HG03196 (cell line): ENCODE data around the gene PDZD4.

Experiments
- ATAC-seq: cut with Tn5 transposase; IDR thresholded peaks from one replicate; pipeline ENCODE4 v1.9.1; 2021; ENCODE audit not compliant: unreplicated experiment

The PDZD4 gene, protein sequence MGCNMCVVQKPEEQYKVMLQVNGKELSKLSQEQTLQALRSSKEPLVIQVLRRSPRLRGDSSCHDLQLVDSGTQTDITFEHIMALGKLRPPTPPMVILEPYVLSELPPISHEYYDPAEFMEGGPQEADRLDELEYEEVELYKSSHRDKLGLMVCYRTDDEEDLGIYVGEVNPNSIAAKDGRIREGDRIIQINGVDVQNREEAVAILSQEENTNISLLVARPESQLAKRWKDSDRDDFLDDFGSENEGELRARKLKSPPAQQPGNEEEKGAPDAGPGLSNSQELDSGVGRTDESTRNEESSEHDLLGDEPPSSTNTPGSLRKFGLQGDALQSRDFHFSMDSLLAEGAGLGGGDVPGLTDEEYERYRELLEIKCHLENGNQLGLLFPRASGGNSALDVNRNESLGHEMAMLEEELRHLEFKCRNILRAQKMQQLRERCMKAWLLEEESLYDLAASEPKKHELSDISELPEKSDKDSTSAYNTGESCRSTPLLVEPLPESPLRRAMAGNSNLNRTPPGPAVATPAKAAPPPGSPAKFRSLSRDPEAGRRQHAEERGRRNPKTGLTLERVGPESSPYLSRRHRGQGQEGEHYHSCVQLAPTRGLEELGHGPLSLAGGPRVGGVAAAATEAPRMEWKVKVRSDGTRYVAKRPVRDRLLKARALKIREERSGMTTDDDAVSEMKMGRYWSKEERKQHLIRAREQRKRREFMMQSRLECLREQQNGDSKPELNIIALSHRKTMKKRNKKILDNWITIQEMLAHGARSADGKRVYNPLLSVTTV

DNA sequence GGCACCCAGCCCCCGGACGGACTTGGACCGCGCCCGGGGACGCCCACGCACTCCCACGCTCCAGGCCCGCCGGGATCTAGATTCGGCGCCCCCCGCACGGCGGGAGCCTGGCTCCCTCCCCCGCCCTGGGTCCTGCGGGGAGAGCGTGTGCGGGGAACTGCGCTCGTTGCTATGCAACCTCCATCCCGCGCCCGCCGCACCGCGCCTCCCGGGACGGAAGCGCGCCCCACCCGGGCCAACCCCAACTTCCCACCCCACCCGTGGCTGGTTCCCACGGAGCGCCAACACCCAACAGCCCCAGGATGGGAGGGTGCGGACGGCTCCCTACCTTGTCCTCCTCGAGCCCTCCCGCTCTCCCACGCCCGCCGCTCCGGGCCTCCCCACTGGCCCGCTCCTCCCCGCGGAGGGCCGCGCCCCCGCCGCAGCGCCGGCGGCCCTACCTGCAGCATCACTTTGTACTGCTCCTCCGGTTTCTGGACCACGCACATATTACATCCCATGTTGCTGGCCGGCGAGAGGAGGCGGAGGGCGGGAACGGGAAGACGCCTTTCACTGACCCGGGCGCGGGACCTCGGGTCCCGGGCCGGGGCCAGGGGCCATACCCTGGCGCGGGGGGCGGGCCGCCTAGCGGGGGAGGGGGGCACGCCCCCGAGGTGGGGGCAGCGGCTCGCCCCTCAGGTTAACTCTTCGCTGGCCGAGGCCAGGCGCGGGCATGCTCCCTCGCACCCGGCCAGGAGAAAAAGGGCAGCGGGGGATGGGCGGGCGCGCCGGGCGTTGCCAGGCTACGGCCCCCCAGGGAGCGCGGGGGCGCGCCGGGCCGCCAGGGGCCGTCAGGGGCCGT, at the start of gene PDZD4:
Gene PDZD4, minus strand, starts transcription at position 746 of the 841 bp plus-strand sequence. Its CDS starts 246 bp downstream, at position 500.
- ATAC-seq = no peak

DNA sequence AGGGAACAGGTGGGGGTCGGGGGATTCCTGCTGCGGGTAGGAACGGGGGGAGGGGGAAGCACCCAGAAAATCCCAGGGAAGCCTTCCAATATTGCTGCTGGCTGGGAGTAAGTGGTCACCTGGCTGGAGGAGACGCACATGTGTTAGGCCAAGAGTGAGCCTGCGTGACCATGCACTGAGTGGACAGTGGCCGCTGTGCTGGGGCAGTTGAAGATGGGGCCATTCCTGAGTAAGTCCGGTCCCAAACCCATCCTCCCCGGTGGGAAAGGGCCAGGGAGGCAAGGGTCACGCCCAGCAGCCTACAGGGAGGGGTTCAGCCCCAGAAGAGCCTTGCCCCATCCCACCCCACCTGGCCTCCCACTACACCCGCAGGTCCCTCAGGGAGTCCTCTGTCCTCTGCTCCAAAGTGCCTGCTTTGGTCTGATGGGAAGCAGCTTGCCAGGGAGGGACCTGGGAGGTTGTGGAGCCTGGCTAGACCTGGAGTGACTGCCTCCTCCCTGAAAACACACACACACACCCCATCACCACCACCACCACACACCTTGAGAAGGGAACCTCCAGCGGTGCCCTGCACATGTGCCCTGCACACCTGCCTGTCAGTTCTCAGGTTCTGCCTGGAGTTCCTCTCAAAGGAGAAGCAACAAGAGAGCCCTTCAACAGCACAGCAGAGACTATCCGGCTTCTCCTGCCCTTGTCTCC, 49.5 kb upstream of the PDZD4 start:
- no peak for ATAC-seq

DNA sequence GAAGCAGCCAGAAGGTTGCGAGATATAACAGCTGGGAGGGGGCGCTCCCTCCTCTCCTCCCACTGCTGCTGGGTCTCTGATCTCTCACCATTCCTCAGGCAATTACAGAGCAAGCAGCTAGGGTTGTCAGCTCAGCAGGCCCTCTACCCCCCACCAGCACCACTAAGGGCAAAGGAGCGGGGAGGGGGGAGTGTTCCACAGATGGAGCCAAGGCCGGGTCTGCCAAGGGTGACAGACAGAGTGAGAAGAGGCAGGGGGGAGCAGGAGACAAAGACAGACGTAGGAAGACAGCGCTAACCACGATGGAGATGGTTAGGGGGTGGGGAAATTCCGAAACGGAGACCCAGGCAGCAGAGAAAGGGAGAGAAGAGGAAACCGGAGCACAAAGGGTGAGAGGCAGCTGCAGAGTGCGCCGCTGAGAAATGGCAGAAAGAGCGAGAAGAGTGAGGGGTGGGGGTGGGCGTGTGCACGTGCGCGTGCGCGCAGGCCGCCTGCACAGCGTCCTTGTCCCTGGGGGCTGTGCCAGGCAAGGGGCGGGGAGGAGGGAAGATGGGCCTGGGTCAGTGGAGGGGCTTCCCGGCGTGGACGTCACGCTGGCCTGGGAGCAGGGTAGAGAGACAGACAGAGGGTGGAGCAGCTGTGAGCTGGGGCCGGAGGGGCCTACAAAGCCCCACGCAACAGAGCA, 48.8 kb upstream of the PDZD4 start:
- ATAC-seq = no peak

DNA sequence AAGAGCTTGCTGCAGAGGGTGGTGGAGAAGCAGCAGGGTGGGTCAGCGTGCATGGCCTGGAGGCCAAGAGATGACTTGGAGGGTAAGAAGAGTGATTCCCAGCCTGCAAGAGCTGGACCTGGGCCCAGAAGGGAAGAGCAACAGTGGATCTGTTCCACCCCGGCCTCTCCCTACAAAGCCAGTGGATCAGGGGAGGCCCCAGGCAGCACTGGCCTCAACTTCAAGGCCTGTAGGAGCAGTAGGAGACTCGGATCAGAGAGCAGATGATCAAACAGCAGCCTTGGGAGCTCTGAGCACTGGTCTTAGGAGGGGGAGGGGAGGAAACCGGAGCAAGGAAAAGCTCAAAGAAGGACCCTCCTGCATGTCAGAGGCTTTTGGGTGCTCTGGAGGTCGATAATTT, 48.0 kb upstream of the PDZD4 start:
- no peak for ATAC-seq

DNA sequence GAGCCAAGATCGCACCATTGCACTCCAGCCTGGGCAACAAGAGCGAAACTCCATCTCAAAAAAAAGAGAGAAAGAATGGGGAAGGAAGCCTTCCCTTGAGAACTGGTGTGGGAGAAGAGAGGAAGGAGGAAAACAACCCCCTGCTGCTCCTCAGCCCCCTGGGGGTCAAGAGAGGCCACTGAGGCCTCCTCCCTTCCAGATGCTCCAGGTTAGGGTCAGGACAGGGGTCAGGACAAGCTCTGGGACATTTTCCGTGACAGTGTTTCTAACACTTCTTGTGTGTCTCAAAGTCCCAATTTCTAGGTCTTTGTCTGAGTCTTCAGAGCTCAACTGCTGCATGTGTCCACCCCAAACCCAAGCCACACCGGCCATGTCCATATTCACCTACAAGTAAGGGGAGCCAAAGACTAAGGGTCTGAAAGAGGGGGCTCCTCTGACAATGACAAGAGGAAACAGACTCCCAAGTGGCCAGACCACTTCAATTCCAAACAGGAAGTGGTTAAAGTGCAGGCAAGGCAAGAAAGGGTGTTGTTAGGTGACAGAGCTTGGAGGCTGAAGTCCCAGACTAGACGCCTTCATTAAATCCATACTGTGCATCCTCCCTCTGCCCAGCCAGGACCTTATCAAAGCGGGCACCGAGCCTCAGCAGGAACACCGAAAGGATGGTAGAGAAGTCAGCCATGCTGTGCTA, 47.4 kb upstream of the PDZD4 start:
- no peak for ATAC-seq

DNA sequence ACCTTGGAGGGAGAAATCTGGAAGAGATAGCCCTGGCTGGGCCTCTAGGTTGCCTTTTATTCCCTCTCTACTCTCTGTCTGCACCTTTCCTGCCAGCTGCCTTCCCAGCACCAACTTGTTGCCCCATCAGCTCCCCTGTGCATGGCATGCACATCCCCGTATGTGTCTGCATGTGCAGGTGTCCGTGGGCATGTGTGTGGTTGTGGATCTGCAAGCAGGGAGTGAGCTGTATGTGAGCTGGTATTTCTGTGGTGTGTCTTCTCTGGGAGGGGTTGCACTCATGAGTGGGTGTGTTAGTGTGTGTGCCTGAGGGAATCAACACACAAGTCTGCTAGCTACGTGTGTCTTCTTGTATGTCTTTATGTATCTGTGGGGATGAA, 45.8 kb upstream of the PDZD4 start:
- no peak for ATAC-seq

DNA sequence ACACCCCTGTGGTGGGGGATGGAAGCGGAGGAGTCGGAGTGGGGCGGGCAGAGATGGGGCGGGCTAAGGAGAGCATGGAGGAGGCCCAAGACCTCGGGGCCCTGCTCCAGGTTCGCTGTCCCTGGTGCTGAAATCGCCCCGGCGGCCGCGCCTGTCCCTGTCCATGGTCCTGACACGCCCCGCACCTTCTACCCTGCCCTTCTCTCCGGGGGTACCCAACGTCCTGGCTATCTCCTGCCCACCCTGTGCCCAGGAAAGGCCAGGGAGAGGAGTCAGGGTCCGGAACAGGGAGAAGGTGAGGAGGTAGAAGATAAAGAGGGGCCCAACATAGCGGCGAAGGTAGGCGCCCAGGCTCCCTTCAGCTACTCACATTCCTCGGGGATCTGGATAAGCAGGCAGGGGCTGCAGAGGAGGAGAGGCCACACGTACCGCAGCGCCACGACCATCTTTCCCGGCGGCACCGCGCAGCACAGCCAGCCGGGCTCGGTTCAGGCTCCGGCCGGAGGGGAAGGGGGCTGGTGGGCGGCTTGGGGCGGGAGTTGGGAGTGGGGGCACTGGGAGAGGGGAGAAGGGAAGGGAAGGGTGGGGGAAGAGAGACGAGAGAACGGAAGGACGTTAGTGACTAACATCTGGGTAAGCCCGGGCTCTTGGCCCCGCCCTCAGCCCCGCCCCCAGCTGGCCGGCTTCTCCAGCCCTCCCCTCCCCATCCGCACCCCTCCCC, 45.2 kb upstream of the PDZD4 start:
- no peak for ATAC-seq

DNA sequence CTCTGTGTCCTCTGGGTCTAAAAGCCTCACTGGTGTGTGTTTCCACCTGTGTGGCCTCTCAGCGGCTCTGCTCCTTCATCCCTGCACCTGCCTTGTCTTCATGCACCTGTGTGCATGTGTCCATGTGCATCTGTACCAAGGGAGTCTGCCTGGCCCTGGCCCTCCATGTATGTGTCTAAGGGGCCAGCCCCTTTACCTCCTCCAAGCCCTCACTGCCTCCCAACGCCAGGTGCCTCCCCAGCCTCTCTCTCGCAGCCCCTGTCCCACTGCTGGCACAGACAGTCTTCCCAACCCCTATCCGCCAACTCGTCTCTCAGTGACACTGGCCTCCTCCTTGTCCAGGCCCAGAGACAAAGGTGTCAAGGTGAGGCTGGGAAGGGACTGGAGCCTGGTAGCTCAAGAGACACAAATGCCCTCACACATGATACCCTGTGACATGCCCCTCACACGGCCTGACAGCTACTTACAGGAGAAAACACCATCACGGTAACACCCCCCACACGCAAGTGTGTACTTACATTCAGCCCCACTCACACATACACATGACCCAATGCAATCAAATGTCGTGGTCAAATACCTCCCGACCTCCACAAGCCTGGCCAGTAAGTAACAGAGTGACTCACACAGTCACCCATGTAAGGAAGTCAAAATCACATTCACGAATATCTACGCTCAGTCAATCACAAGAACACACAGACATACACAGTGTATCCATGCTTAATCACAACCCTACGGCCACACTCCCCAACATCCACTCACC, 44.2 kb upstream of the PDZD4 start:
- ATAC-seq = no peak

DNA sequence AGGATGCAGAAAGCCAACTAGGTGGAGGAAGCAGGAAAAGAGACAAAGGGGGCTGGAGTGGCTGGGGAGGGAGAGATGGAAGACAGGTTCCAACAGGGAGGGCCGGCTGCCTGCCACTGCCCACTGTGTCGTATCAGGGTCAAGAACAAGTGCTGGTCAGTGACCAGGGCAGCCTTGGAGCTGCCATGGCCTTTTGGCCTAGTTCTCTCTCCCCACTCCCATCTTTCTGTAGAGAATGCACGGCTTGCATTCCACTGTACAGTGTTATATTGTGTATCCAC, 43.7 kb upstream of the PDZD4 start:
- no peak for ATAC-seq

DNA sequence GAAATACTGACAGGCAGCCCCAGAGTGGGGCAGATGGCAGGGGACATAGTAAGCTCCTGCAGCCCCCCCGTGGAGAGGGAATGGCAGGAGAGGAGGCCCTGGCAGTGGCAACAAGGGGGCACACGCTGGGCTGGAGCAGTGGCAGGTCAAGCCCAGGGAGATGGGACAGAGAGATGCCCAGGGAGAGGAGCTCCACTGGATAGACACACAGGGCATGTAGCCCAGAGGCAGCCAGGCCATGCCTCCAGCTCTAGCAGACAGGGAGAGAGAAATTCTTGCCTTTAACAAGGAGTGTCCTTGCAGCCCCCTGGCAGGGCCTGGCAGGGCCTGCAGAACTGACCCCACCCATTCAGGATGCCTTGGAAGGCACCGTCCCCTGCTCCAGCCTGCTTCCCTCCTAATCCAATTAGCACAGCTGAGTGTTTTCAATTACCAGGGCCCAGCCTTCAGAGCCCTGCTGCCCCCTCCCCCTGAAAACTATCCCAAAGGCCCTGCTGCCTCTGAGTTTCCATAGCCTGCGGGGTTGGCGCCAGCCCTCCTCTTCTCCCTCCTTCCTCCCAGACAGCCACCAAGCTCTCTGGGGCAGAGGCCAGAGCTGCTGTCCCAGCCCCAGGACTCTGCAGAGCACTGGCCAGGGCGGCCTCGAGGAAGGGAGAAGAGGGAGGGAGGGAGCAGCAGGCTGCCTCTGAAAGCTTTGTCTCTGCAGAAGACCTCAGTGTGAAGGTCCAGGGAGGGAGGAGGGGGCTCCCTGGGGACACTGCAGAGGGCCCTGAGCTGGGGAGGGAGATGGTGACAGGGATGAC, 43.1 kb upstream of the PDZD4 start:
- ATAC-seq = no peak

DNA sequence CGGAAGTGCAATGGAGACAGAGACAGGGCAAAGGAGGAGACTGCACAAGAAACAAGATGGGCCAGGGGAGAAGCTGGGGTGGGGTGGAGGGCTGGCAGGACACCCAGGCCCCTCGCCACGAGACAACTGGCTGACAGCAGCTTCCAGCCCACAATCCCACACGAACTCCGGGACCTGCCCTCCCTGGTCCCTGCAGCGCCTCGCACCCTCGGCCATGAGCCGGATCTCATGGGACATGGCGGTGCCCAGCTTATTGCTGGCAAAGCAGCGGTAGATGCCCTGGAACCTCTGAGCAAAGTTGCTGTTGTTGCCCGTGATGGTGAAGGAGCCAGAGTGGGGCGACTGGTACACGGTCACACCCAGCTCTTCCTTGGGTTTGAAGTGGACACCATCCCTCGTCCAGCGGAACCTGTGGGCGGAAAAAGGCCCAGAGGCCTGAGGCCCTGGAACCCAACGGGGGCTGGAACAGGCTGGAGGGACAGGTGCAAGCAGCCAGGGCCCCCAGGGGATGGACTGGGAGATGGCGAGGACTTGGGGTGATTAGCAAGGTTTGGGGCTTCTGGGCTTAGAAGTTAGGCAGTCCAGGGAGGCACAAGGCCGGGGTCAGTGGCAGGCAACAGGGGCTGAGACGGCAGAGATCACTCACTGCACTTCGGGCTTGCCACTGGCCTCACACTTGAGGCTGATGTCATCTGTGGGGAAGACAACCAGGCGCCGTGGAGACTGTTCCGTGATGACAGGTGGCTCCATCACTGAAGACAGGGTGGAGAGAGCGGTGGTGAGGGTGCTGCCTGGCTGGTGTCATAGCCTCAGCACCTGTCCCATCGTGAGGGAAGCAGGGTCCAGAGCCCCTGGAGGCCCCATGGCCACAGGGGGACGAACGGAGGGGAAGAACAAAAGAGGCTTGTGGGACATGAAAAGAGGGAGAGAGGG, 41.9 kb upstream of the PDZD4 start:
- no peak for ATAC-seq

DNA sequence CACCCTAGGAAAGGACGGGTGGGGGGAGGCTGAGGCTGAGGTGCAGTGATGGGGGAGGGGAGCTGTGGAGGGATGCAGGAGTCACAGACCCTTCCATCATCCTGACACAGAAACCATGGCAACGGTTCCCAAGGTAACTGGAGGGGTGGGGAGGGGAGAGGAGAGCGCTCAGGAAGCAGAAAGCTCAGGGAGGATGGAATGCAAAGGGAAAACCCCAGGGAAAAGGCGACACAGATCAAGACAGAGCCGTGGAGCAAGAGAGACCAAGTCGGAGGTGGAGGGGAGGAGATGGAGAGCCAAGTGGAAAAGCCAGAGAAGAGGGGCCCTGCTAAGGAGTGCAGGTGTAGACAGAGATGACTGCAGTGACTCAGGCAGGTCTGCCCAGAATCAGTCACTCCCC, 41.1 kb upstream of the PDZD4 start:
- ATAC-seq = no peak

DNA sequence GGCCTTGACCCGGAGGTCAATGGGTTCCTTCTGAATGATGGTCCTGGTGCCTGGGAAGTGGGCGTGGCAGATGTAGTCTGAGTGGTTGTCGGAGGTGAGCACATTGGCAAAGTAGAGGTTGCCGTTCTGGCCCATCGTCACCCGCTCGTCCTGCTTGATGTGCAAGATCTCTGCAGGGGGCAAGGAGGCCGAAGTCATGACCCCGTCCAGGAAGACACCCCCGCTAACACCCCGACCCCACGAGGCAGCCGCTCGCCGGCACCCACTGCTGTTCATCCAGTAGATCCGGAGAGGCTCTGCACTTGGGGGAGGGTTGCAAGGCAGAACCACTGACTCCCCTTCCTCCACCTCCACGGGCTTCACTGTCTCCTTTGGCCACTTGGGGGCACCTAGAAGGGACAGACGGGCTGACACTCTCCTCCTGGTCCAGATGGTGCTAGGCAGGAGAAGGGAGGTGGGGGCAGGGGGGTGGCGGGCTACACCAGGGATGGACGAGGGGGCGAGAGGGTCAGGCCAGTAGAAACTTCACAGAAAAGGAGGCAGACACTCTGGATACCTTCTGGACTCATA, 40.5 kb upstream of the PDZD4 start:
- no peak for ATAC-seq

DNA sequence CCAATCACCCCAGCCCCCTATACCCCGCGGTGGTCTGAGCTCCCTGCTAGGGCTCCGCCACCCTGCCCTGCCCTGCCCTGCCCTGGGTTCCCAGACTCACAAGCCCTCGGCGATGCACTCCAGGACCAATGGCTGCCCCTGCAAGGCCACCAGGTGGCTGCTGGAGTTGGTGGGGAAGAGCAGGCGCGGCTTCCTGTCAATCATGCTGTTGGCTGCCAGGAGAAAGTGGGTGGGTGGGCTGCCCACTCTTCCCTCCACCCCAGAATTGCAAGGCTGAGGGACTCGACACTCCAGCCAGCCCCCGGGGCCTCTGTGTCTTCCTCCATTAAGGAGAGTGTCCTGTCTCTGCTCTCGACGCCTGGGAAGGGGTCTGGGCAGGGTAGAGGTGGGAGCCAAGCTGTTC, 39.9 kb upstream of the PDZD4 start:
- ATAC-seq = no peak

DNA sequence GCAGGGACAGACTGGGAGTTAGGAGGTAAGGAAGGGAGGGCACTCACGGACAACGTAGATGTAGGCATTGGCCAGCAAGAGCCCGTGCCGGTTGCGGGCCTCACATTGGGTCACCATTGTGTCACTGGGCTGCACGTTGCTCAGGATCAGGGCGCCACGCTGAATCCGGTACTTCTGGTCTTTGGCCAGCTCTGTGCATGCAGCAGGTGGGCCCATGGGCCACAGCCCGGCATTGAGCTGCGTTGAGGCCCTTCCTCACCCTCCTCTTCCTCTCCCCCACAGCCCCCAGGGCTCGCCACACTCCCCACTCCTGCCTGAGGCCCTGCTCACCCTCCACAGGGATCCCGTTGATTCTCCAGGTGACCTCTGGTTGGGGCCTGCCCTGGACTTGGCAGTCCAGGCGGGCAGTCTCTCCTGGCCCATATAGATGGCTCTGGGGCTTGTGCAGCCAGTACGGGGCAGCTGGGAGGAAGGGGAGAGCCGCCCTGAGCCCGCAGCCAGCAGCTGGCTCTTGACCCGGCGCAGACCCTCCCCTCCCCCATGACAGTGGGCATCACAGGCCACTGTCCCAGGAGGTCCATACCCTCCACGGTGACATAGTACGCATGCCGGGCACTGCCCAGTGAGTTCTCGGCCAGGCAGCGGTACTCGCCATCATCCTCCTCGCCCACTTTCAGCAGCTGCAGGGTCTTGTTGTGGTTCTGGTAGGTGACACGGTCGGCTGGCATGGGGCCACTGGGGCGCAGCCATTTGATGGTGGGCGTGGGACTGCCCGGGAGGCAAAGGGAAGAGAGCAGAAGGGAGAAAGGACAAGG, 39.3 kb upstream of the PDZD4 start:
- ATAC-seq = no peak
